Head of caudate nucleus (tissue), 42 donors: Measurements from ENCODE around the gene RIF1.

Source experiments
- DNase-seq, 42 donors: peaks; one replicate each; pipeline versions ENCODE4 v3.0.0 to v3.0.0-alpha.2; 2020 to 2021; ENCODE audit warnings: mixed read lengths in 7 of 42
- intact Hi-C: fragments of 100-400 bp; cut with DNase I; formaldehyde crosslinking; loops from one replicate; pipeline ENCODE4 v1.15.0; 2022

The RIF1 gene

GRCh38 chr2:151498178-151498577 is 88.5 kb downstream of the RIF1 start:
- no peak for DNase-seq
- intact Hi-C loops, result no loop called here

- intact Hi-C loops, result no loop called here
- DNase-seq, result no peak
These were observed 96.5 kb downstream of the RIF1 start for GRCh38 chr2:151506170-151506569.

GRCh38 chr2:151508519-151508918 is 98.8 kb downstream of the RIF1 start:
- DNase-seq, result no peak
- intact Hi-C loops, result no loop called here

GRCh38 chr2:151518802-151519201 is 109.1 kb downstream of the RIF1 start:
- no peak for DNase-seq
- intact Hi-C loops, result no loop called here

GRCh38 chr2:151520976-151521375 is 111.3 kb downstream of the RIF1 start:
- DNase-seq, result no peak
- intact Hi-C loops, result loop anchor here (10.0 kb wide), 1 partner anchor 1076 kb away; no protein-coding TSS in a partner anchor

- intact Hi-C loops, result loop anchor here (10.0 kb wide), 1 partner anchor 1078 kb away; no protein-coding TSS in a partner anchor
- no peak for DNase-seq
These were observed 112.9 kb downstream of the RIF1 start for GRCh38 chr2:151522556-151522955.

- no peak for DNase-seq
- intact Hi-C loops, result loop anchor here (10.0 kb wide), 1 partner anchor 1079 kb away; no protein-coding TSS in a partner anchor
These were observed 114.1 kb downstream of the RIF1 start for GRCh38 chr2:151523850-151524249.

GRCh38 chr2:151525821-151526373 is 116.2 kb downstream of the RIF1 start:
- intact Hi-C loops, result loop anchor here (10.0 kb wide), 1 partner anchor 1081 kb away; no protein-coding TSS in a partner anchor
- no peak for DNase-seq

GRCh38 chr2:151526572-151527090 is 116.9 kb downstream of the RIF1 start:
- intact Hi-C loops, result loop anchor here (10.0 kb wide), 1 partner anchor 1082 kb away; no protein-coding TSS in a partner anchor

More at GRCh38 chr2:151526572-151527090, 116.9 kb downstream of the RIF1 start:
- no peak for DNase-seq
